C4-2B (cell line): ENCODE data around the gene CREM.

Source experiments
- H3K27ac ChIP-seq: fragments of 450-650 bp; 2 replicates; pipeline ENCODE4 v1.5.1; 2017
- ZFX ChIP-seq: fragments of 450-650 bp; IDR thresholded peaks from 2 replicates; pipeline ENCODE4 v1.6.1; 2017
- TF ChIP-seq, protein P1 (sequence below): fragments of 450-650 bp; conservative IDR thresholded peaks from 2 replicates; pipeline ENCODE4 v1.5.1; 2017; ENCODE audit warnings: mild to moderate bottlenecking

The CREM gene

DNA sequence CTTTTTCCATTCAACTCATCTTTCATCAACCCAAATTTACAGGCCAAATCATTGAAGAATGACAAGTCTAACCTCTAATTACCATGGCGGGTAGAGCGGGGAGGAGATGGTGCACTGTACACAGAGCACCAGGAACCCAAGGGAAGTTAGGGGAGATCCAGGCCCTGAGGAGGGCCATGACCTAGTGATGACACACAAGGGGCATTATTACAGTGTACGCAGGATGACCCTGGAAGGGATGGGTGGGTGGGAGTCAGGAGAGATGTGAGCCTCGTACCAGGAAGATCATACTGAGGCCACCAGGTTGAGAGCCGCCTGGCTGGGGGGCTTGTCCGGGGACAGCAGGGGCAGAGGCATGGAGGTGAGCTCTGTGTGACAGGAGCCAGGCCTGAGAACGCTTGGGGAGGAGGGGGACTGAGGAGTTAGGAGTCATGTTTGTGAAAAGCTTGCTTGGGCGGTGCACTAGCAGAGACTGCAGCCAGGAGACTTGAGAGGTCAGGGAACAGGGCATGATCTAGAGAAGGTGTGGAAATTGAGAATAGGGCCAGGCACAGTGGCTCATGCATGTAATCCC, 120.2 kb downstream of the CREM start:
- TF ChIP-seq, protein P1, sequence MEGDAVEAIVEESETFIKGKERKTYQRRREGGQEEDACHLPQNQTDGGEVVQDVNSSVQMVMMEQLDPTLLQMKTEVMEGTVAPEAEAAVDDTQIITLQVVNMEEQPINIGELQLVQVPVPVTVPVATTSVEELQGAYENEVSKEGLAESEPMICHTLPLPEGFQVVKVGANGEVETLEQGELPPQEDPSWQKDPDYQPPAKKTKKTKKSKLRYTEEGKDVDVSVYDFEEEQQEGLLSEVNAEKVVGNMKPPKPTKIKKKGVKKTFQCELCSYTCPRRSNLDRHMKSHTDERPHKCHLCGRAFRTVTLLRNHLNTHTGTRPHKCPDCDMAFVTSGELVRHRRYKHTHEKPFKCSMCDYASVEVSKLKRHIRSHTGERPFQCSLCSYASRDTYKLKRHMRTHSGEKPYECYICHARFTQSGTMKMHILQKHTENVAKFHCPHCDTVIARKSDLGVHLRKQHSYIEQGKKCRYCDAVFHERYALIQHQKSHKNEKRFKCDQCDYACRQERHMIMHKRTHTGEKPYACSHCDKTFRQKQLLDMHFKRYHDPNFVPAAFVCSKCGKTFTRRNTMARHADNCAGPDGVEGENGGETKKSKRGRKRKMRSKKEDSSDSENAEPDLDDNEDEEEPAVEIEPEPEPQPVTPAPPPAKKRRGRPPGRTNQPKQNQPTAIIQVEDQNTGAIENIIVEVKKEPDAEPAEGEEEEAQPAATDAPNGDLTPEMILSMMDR, result no peak
- TF ChIP-seq ZFX, result no peak
- no peak overlapping the region for H3K27ac ChIP-seq

DNA sequence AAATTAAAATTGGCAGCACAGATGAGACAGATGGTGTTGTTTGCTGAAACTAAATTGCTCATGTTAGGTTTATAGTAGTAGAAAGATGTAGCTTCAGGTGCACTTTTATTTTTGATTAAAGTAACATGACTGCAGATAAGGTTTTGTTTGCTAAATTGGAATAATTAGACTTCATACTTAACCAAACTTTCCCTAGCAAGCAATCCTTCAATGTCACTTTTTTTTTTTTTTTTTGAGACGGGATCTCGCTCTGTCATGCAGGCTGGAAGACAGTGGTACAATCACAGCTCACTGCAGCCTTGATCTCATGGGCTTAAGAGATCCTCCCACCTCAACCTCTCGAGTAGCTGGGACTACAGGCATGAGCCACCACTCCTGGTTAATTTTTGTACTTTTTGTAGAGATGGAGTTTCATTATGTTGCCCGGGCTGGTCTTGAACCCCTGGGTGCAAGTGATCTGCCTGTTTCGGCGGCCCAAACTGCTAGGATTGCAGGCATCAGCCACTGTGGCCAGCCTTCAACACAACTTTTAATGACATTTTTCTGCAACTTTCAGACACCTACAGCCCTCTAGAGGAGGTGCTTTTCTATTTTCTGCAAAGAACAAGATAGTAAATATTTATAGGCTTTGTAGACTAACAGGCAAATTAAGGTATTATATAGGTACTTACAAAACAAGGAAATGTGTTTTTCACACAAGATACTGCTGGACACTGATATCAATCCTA, 124.9 kb downstream of the CREM start:
- TF ChIP-seq, protein P1, result no peak
- H3K27ac ChIP-seq, result peak overlapping the region; percentile 74

DNA sequence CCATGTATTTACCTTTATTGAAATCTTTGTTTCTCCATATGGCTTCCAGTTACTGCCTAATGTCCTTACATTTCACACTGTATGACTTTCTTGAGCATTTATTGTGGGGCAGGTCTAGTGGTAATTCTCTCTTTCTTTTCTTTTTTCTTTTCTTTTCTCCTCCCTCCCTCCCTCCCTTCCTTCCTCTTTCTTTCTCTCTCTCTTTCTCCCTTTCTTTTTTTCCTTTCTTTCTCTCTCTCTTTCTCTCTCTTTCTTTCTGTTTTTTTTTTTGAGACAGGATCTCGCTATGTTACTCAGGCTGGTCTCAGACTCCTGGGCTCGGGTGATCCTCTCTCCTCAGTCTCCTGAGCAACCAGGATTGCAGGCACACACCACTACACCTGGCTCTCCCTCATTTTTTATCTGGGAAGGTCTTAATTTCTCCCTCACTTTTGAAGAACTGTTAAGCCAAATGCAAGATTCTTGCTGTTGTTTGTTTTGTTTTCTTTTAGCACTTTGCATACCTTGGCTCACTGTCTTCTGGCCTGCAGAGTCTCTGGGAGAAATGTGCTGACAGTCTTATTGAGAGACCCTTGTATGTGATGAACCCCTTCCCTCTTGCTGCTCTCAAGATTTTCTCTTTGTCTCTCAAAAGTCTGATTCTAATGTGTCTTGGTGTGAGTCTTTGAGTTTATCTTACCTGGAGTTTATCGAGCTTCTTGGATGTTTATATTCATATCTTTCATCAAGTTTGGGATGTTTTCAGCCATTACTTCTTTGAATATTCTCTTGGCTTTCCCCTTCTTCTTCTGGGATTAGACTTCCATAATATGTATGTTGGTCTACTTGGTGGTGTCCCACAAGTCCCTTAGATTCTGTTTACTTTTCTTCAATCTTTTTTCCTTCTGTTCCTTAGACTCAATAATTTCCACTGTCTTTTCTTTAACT, 130.7 kb downstream of the CREM start:
- TF ChIP-seq, protein P1, result no peak
- TF ChIP-seq ZFX, result no peak

DNA sequence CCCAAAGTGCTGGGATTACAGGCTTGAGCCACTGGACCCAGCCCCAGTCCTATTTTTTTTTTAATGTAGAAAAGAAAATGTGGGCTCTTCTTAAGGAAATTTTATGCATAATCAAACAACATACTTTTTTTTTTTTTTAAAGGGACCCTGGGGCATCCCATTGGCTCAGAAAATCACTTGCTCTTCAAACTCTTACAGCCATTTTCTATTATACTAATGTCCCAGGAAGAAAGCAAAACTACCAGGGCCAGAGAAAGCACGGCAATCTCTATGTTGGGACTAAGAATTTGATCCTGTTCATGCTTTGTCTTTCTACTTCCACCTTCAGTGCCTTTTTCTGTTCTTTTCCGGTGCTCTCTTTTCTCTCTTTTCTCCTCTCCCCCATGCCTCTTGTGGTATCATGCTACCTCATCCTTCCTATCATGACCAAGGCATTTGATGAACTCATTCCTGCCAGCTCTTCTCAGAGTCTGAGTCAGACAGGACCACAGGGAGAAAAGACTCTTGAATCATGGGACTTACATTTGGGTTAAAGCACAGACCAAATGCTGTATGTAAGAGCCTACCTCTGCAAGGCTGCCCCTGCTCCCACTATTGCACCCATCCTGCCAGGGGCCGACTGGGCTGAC, 133.2 kb downstream of the CREM start:
- H3K27ac ChIP-seq, result no peak overlapping the region
- TF ChIP-seq, protein P1, result no peak
- no peak for TF ChIP-seq ZFX

More for the DNA sequence above, 130.7 kb downstream of the CREM start:
- H3K27ac ChIP-seq, result no peak overlapping the region

DNA sequence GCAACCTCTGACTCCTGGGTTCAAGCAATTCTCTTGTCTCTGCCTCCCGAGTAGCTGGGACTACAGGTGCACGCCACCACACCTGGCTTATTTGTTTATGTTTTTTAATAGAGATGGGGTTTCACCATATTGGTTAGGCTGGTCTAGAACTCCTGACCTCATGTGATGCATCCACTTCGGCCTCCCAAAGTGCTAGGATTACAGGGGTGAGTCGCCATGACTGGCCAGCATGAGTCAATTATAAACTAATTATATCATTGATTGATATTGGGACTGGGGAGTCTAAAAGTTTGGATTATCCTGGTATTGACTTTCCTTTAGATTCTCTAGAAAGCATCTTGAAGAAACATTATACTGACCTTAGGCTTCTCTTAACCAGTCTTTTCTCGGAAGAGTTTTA, 135.8 kb downstream of the CREM start:
- H3K27ac ChIP-seq, result no peak overlapping the region
- TF ChIP-seq, protein P1, result no peak
